ENCODE results near the gene PLD1.

PLD1 gene

DNA sequence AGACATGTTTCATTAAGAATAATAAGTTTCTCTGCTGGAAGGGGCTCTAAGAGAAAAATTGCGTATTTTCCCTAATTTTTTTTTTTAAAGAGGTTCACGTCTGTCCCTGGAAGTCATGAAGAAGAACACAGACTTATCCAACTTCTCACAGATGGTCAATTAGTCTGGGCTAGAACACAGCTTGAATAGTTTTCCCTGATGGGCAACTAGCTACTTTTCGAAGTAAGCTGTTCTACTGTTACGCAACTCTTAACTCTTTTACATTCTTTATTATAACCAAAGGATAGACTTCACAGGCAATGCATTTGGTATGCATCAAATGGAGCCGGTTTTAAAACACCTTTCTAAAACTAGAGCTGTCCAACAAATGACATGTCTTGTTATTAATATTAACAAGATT lies 205.9 kb downstream of the PLD1 start:
- TF ChIP-seq FOXP2 (optimal IDR thresholded peaks at IDR 0.05; ENCODE audit: borderline replicate concordance, extremely low read depth, extremely low read length, insufficient read depth) (no peak), SIN3A (IDR thresholded peaks at IDR 0.05; ENCODE audit: borderline replicate concordance, insufficient read depth, low read length) (no peak), TAF1 (IDR thresholded peaks at IDR 0.05; ENCODE audit: borderline replicate concordance, insufficient read depth, low read length) (no peak), POLR2AphosphoS5 (IDR thresholded peaks at IDR 0.05; ENCODE audit: low read depth, low read length) (no peak)
- TF ChIP-seq, protein P1, sequence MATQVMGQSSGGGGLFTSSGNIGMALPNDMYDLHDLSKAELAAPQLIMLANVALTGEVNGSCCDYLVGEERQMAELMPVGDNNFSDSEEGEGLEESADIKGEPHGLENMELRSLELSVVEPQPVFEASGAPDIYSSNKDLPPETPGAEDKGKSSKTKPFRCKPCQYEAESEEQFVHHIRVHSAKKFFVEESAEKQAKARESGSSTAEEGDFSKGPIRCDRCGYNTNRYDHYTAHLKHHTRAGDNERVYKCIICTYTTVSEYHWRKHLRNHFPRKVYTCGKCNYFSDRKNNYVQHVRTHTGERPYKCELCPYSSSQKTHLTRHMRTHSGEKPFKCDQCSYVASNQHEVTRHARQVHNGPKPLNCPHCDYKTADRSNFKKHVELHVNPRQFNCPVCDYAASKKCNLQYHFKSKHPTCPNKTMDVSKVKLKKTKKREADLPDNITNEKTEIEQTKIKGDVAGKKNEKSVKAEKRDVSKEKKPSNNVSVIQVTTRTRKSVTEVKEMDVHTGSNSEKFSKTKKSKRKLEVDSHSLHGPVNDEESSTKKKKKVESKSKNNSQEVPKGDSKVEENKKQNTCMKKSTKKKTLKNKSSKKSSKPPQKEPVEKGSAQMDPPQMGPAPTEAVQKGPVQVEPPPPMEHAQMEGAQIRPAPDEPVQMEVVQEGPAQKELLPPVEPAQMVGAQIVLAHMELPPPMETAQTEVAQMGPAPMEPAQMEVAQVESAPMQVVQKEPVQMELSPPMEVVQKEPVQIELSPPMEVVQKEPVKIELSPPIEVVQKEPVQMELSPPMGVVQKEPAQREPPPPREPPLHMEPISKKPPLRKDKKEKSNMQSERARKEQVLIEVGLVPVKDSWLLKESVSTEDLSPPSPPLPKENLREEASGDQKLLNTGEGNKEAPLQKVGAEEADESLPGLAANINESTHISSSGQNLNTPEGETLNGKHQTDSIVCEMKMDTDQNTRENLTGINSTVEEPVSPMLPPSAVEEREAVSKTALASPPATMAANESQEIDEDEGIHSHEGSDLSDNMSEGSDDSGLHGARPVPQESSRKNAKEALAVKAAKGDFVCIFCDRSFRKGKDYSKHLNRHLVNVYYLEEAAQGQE (IDR thresholded peaks at IDR 0.05; ENCODE audit: insufficient read depth in 1 of 2, low read depth in 2 of 2, low read length in 2 of 2), result no peak

DNA sequence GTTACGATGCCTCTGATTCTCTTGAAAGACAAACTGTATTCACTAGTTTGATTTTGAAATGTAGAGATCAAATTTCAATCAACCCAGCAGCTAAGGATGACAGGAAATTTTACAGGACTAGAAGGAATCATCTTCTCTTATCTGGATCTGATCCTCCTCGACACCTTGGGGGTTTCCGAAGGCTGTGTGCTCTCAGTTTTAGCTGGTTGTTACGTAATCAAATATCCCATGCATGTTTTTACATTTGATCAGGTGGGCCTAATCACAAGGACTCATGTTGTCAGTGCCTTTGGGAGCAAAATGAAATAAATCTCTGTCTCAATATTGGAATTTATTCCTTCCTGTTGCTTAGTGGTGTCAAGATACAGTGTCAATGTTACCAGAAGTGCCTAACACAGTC lies 208.2 kb downstream of the PLD1 start:
- no peak for TF ChIP-seq FOXP2 (optimal IDR thresholded peaks at IDR 0.05; ENCODE audit: borderline replicate concordance, extremely low read depth, extremely low read length, insufficient read depth)
- no peak for TF ChIP-seq POLR2AphosphoS5 (IDR thresholded peaks at IDR 0.05; ENCODE audit: low read depth, low read length)
- TF ChIP-seq, protein P1 (IDR thresholded peaks at IDR 0.05; ENCODE audit: insufficient read depth in 1 of 2, low read depth in 2 of 2, low read length in 2 of 2), result no peak
- no peak for TF ChIP-seq SIN3A (IDR thresholded peaks at IDR 0.05; ENCODE audit: borderline replicate concordance, insufficient read depth, low read length)
- no peak for TF ChIP-seq TAF1 (IDR thresholded peaks at IDR 0.05; ENCODE audit: borderline replicate concordance, insufficient read depth, low read length)

DNA sequence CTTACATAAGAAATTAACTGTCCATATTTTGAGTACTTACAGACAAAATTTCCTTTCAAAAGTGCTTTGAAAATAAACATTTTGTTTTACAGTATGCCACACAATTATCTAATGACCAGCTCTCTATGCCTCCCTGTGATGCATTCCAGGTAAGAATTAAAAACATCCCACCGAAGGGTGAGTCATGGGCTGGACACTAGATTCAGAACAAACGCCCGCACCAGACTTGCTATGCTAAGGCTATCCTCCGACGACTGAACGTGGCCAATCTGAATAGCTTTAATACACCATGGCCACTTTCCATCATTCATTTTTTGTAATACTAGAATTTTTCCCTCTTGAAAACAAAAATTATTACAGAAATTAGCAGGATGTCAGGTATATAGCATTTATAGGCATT lies 210.3 kb downstream of the PLD1 start:
- TF ChIP-seq, protein P1 (IDR thresholded peaks at IDR 0.05; ENCODE audit: insufficient read depth in 1 of 2, low read depth in 2 of 2, low read length in 2 of 2), result no peak
- no peak for TF ChIP-seq POLR2AphosphoS5 (IDR thresholded peaks at IDR 0.05; ENCODE audit: low read depth, low read length)
- TF ChIP-seq FOXP2 (optimal IDR thresholded peaks at IDR 0.05; ENCODE audit: borderline replicate concordance, extremely low read depth, extremely low read length, insufficient read depth), result no peak

DNA sequence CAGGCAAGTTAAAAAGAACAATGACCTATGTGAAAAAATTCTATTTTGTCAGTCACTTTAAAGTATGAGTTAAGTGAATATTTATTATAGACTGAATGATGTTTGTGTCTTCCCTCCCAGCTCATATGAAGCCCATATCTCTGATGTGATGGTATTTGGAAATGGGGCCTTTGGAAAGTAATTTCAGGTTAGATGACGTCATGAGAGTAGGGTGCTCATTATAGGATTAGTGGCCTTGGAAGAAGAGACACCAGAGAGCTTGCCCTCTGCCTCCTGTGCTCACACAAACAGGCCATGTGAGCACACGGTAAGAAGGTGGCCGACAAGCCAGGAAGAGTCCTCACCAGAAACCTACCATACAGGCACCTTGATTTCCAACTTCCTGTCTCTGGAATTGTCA lies 211.3 kb downstream of the PLD1 start:
- no peak for TF ChIP-seq SIN3A (IDR thresholded peaks at IDR 0.05; ENCODE audit: borderline replicate concordance, insufficient read depth, low read length)

DNA sequence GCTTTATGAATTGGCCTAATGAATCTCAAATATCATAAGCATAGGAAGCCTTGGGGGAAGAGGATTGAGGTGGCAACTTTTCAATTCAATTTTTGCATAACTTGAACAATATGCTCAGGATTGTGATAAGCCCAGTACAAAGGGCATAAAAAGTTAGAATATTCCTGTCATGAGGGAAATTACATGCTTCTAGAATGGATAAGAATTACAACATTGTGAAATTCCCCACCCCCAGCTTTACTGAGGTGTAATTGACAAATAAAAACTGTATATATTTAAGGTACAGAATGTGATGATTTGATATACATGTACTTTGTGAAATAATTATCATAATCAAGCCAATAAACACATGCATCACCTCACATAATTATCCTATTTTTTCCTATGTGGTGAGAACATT lies 217.5 kb downstream of the PLD1 start:
- TF ChIP-seq POLR2AphosphoS5 (IDR thresholded peaks at IDR 0.05; ENCODE audit: low read depth, low read length) (no peak), SIN3A (IDR thresholded peaks at IDR 0.05; ENCODE audit: borderline replicate concordance, insufficient read depth, low read length) (no peak), TAF1 (IDR thresholded peaks at IDR 0.05; ENCODE audit: borderline replicate concordance, insufficient read depth, low read length) (no peak), FOXP2 (optimal IDR thresholded peaks at IDR 0.05; ENCODE audit: borderline replicate concordance, extremely low read depth, extremely low read length, insufficient read depth) (no peak)
- TF ChIP-seq, protein P1 (IDR thresholded peaks at IDR 0.05; ENCODE audit: insufficient read depth in 1 of 2, low read depth in 2 of 2, low read length in 2 of 2), result no peak
